ENCODE results near the gene ZSCAN26.

Gene ZSCAN26

GRCh38 chr6:28218312-28219248 is 48.4 kb upstream of the ZSCAN26 start:
- peak; percentile 84 for ATAC-seq
- TF ChIP-seq ZNF70 (CRISPR knock-in tag; IDR thresholded peaks at IDR 0.05) (no peak), TOX (CRISPR knock-in tag; IDR thresholded peaks at IDR 0.05; ENCODE audit: borderline replicate concordance) (no peak), TSHZ2 (CRISPR knock-in tag; IDR thresholded peaks at IDR 0.05) (no peak), OSR1 (CRISPR knock-in tag; IDR thresholded peaks at IDR 0.05) (no peak), ARNTL (CRISPR knock-in tag; IDR thresholded peaks at IDR 0.05; ENCODE audit: borderline replicate concordance, low read depth) (no peak), POU6F1 (CRISPR knock-in tag; IDR thresholded peaks at IDR 0.05; ENCODE audit: borderline replicate concordance, low read depth) (no peak), BACH2 (CRISPR knock-in tag; IDR thresholded peaks at IDR 0.05; ENCODE audit: borderline replicate concordance) (no peak), SNAI2 (CRISPR knock-in tag; IDR thresholded peaks at IDR 0.05) (no peak), ESRRG (CRISPR knock-in tag; IDR thresholded peaks at IDR 0.05) (no peak), ZC3H10 (CRISPR knock-in tag; IDR thresholded peaks at IDR 0.05) (no peak), ZNF565 (CRISPR knock-in tag; conservative IDR thresholded peaks at IDR 0.05; ENCODE audit: low read depth) (no peak), PPARA (CRISPR knock-in tag; IDR thresholded peaks at IDR 0.05; ENCODE audit: borderline replicate concordance) (no peak), PATZ1 (CRISPR knock-in tag; IDR thresholded peaks at IDR 0.05; ENCODE audit: borderline replicate concordance) (no peak), ISL1 (CRISPR knock-in tag; IDR thresholded peaks at IDR 0.05) (no peak), CSDC2 (CRISPR knock-in tag; IDR thresholded peaks at IDR 0.05) (no peak), GLIS3 (CRISPR knock-in tag; IDR thresholded peaks at IDR 0.05) (no peak), CSRNP3 (CRISPR knock-in tag; IDR thresholded peaks at IDR 0.05) (no peak), ZFP30 (CRISPR knock-in tag; IDR thresholded peaks at IDR 0.05) (no peak), RARB (CRISPR knock-in tag; IDR thresholded peaks at IDR 0.05) (no peak), TCF4 (CRISPR knock-in tag; IDR thresholded peaks at IDR 0.05; ENCODE audit: borderline replicate concordance) (no peak)

- no peak for ATAC-seq
Observed at GRCh38 chr6:28220257-28221133, 46.4 kb upstream of the ZSCAN26 start.

More at GRCh38 chr6:28220257-28221133, 46.4 kb upstream of the ZSCAN26 start:
- TF ChIP-seq CREB5 (CRISPR knock-in tag; IDR thresholded peaks at IDR 0.05; ENCODE audit: low read depth): no peak
- TF ChIP-seq RARB (CRISPR knock-in tag; IDR thresholded peaks at IDR 0.05): no peak
- no peak for TF ChIP-seq PPARA (CRISPR knock-in tag; IDR thresholded peaks at IDR 0.05; ENCODE audit: borderline replicate concordance)
- no peak for TF ChIP-seq TOX (CRISPR knock-in tag; IDR thresholded peaks at IDR 0.05; ENCODE audit: borderline replicate concordance)
